Measurements from ENCODE around the gene SERPINA9.

DNA sequence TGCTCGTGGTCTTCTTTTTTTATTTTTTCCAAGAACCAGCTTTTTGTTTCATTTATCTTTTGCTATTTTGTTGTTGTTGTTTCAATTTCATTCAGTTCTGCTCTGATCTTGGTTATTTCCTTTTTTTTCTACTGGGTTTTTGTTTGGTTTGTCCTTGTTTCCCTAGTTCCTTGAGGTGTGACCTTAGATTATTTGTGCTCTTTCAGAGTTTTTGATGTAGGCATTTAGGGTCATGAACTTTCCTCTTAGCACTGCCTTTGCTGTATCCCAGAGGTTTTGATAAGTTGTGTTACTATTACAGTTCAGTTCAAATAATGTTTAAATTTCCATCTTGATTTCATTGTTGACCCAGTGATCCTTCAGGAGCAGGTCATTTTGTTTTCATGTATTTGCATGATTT lies 20.1 kb downstream of the SERPINA9 start:
- TF ChIP-seq, protein P1, sequence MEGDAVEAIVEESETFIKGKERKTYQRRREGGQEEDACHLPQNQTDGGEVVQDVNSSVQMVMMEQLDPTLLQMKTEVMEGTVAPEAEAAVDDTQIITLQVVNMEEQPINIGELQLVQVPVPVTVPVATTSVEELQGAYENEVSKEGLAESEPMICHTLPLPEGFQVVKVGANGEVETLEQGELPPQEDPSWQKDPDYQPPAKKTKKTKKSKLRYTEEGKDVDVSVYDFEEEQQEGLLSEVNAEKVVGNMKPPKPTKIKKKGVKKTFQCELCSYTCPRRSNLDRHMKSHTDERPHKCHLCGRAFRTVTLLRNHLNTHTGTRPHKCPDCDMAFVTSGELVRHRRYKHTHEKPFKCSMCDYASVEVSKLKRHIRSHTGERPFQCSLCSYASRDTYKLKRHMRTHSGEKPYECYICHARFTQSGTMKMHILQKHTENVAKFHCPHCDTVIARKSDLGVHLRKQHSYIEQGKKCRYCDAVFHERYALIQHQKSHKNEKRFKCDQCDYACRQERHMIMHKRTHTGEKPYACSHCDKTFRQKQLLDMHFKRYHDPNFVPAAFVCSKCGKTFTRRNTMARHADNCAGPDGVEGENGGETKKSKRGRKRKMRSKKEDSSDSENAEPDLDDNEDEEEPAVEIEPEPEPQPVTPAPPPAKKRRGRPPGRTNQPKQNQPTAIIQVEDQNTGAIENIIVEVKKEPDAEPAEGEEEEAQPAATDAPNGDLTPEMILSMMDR (IDR thresholded peaks at IDR 0.05; ENCODE audit: borderline replicate concordance, extremely low read depth, low read length, poor library complexity, severe bottlenecking) = no peak
- TF ChIP-seq EZH2 (IDR thresholded peaks at IDR 0.05; ENCODE audit: borderline replicate concordance, low read depth, low read length, severe bottlenecking) = no peak
